WTC11 (cell line): Measurements from ENCODE around the gene SPATC1L. TPM values are rescaled to one million over a fixed set of nuclear protein-coding genes. Genes with fewer than 3 reads are reported as not detected.
A peak's percentile ranks its signal among the peaks of the same experiment; 100 is the strongest.

ENCODE experiments used
- ATAC-seq: fragments of 200-7000 bp; cut with Tn5 transposase; 2 replicates; pipeline ENCODE4 v1.10.0; 2021; ENCODE audit warnings: mild to moderate bottlenecking, moderate library complexity
- CTCF ChIA-PET: fragments of 300-600 bp; sonication (Branson Sonifier 250); formaldehyde crosslinking; loops from one replicate; lab custom pipeline; 2021; ENCODE audit warnings: antibody characterized with exemption; lab: Charles Lee
- POLR2A ChIA-PET: fragments of 350-600 bp; sonication (Branson Sonifier 250); formaldehyde crosslinking; loops from one replicate; lab custom pipeline; 2021; ENCODE audit warnings: antibody characterized with exemption; lab: Charles Lee
- DNase-seq: peaks from one replicate; pipeline ENCODE4 v3.0.0; 2021; ENCODE audit warnings: low spot score
- H3K27ac Mint-ChIP-seq: 2 replicates; pipeline ENCODE4 v1.8.0; 2021; ENCODE audit warnings: mixed read lengths
- H3K27me3 Mint-ChIP-seq: 2 replicates; pipeline ENCODE4 v1.8.0; 2021; ENCODE audit warnings: low read depth, mild to moderate bottlenecking, moderate library complexity, mixed read lengths
- H3K36me3 Mint-ChIP-seq: 2 replicates; pipeline ENCODE4 v1.8.0; 2021; ENCODE audit warnings: mixed read lengths
- H3K4me1 Mint-ChIP-seq: 2 replicates; pipeline ENCODE4 v1.8.0; 2022; ENCODE audit warnings: mixed read lengths
- H3K4me3 Mint-ChIP-seq: 2 replicates; pipeline ENCODE4 v1.8.0; 2021; ENCODE audit warnings: mild to moderate bottlenecking, moderate library complexity, mixed read lengths
- H3K9me3 Mint-ChIP-seq: 2 replicates; pipeline ENCODE4 v1.8.0; 2021; ENCODE audit warnings: mixed read lengths
- CREM ChIP-seq: sonication (generic); formaldehyde crosslinking; IDR thresholded peaks from 2 replicates; pipeline ENCODE4 v1.8.1; 2022; ENCODE audit warnings: mild to moderate bottlenecking, missing genetic modification reagents, moderate library complexity
- E2F4 ChIP-seq: sonication (generic); formaldehyde crosslinking; IDR thresholded peaks from 2 replicates; pipeline ENCODE4 v1.8.1; 2022; ENCODE audit warnings: low read depth, mild to moderate bottlenecking, moderate library complexity, missing genetic modification reagents, borderline replicate concordance
- EMX1 ChIP-seq: fragments of 250-450 bp; sonication (Bioruptor Pico); IDR thresholded peaks from 2 replicates; pipeline ENCODE4 v1.8.0; 2021; ENCODE audit warnings: mild to moderate bottlenecking
- FOXK1 ChIP-seq: sonication (generic); formaldehyde crosslinking; IDR thresholded peaks from 2 replicates; pipeline ENCODE4 v1.8.0; 2022; ENCODE audit warnings: mild to moderate bottlenecking, moderate library complexity, missing genetic modification reagents
- FOXP1 ChIP-seq: sonication (generic); formaldehyde crosslinking; IDR thresholded peaks from 2 replicates; pipeline ENCODE4 v1.8.0; 2022; ENCODE audit warnings: missing genetic modification reagents, mild to moderate bottlenecking, moderate library complexity, borderline replicate concordance
- FOXP4 ChIP-seq: sonication (generic); formaldehyde crosslinking; IDR thresholded peaks from 2 replicates; pipeline ENCODE4 v1.8.0; 2022; ENCODE audit warnings: mild to moderate bottlenecking, missing genetic modification reagents
- JAZF1 ChIP-seq: fragments of 250-450 bp; sonication (Bioruptor Pico); IDR thresholded peaks from 2 replicates; pipeline ENCODE4 v1.9.0; 2021; ENCODE audit warnings: moderate library complexity, mild to moderate bottlenecking, inconsistent platforms
- KAT7 ChIP-seq: sonication (generic); formaldehyde crosslinking; IDR thresholded peaks from 2 replicates; pipeline ENCODE4 v1.8.1; 2023; ENCODE audit warnings: missing genetic modification reagents, mild to moderate bottlenecking, borderline replicate concordance
- MLX ChIP-seq: sonication (generic); formaldehyde crosslinking; IDR thresholded peaks from 2 replicates; pipeline ENCODE4 v1.8.1; 2023; ENCODE audit warnings: mild to moderate bottlenecking, missing genetic modification reagents, moderate library complexity
- NFE2L1 ChIP-seq: sonication (generic); formaldehyde crosslinking; IDR thresholded peaks from 2 replicates; pipeline ENCODE4 v1.8.1; 2023; ENCODE audit warnings: missing genetic modification reagents
- OVOL2 ChIP-seq: fragments of 250-450 bp; sonication (Bioruptor Pico); IDR thresholded peaks from 2 replicates; pipeline ENCODE4 v1.9.0; 2021; ENCODE audit warnings: mild to moderate bottlenecking, borderline replicate concordance
- RORB ChIP-seq: fragments of 250-450 bp; sonication (Bioruptor Pico); IDR thresholded peaks from 2 replicates; pipeline ENCODE4 v1.9.0; 2021; ENCODE audit warnings: mild to moderate bottlenecking
- STAT6 ChIP-seq: sonication (generic); formaldehyde crosslinking; conservative IDR thresholded peaks from 2 replicates; pipeline ENCODE4 v1.8.1; 2023; ENCODE audit warnings: mild to moderate bottlenecking, low read depth, missing genetic modification reagents, moderate library complexity
- TEAD1 ChIP-seq: sonication (generic); formaldehyde crosslinking; IDR thresholded peaks from 2 replicates; pipeline ENCODE4 v1.8.0; 2022; ENCODE audit warnings: mild to moderate bottlenecking, missing genetic modification reagents
- ZBTB21 ChIP-seq: sonication (generic); formaldehyde crosslinking; IDR thresholded peaks from 2 replicates; pipeline ENCODE4 v1.8.1; 2023; ENCODE audit warnings: mild to moderate bottlenecking, missing genetic modification reagents, borderline replicate concordance
- ZNF416 ChIP-seq: fragments of 250-450 bp; sonication (Bioruptor Pico); IDR thresholded peaks from 2 replicates; pipeline ENCODE4 v1.9.0; 2021; ENCODE audit warnings: mild to moderate bottlenecking, inconsistent platforms
- total RNA-seq: library from RNA; stranded (reverse); gene quantifications from 3 replicates; pipeline ENCODE4 v1.2.3, GENCODE V29; 2021
- TF ChIP-seq, protein P1 (sequence below): sonication (generic); formaldehyde crosslinking; IDR thresholded peaks from 2 replicates; pipeline ENCODE4 v1.8.0; 2023; ENCODE audit warnings: missing genetic modification reagents, mild to moderate bottlenecking, borderline replicate concordance
- TF ChIP-seq, protein P2 (sequence below): sonication (generic); formaldehyde crosslinking; IDR thresholded peaks from 2 replicates; pipeline ENCODE4 v1.8.1; 2022; ENCODE audit warnings: low read depth, missing genetic modification reagents, borderline replicate concordance

SPATC1L gene
- total RNA-seq, 1 experiment from 2014 or later, result 61.7 TPM

GRCh38 chr21:46228345-46229051 is 44.2 kb upstream of the SPATC1L start, which contains the start of gene LSS (continued):
- peak; percentile 28; the same call in 1 of the 2 replicates for TF ChIP-seq NFE2L1 (CRISPR knock-in tag)

DNA sequence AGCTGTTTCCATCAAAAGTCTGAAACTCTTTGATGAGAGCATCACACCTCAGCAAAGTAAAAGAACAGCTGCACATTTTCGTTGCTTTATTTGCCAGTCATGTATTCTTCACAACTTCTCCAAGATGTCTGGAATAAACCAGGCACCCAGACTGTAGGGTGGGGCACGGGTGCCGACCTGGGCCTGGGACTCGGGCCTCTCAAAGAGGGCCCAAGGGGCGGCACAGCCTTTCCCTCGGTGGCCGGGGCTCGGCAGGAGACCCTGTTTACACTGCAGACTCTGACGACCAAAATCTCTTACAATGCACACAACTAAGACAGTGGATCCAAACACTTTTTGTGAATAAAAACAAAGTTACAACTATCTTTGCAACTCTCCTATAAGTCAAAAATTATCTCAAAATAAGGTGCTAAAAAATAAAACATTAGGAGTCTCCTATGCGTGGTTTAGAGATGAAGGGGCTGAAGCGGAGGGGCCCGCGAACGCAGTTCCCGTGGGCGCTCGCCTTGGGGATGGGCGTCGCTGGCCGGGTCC is 43.6 kb upstream of the SPATC1L start:
- Mint-ChIP-seq H3K27me3 (peaks cover 22% of the 10 kb centered on the region), H3K4me1 (peaks cover 27% of the 10 kb centered on the region), H3K9me3 (peaks cover 45% of the 10 kb centered on the region), H3K27ac (0 out of 2 replicates have a peak overlapping the region, but pooled peaks have one; percentile 36), H3K4me3 (peak overlapping the region; percentile 78), H3K36me3 (peaks cover 67% of the 10 kb centered on the region)
- TF ChIP-seq TEAD1 (CRISPR knock-in tag), result no peak
- TF ChIP-seq, protein P1, sequence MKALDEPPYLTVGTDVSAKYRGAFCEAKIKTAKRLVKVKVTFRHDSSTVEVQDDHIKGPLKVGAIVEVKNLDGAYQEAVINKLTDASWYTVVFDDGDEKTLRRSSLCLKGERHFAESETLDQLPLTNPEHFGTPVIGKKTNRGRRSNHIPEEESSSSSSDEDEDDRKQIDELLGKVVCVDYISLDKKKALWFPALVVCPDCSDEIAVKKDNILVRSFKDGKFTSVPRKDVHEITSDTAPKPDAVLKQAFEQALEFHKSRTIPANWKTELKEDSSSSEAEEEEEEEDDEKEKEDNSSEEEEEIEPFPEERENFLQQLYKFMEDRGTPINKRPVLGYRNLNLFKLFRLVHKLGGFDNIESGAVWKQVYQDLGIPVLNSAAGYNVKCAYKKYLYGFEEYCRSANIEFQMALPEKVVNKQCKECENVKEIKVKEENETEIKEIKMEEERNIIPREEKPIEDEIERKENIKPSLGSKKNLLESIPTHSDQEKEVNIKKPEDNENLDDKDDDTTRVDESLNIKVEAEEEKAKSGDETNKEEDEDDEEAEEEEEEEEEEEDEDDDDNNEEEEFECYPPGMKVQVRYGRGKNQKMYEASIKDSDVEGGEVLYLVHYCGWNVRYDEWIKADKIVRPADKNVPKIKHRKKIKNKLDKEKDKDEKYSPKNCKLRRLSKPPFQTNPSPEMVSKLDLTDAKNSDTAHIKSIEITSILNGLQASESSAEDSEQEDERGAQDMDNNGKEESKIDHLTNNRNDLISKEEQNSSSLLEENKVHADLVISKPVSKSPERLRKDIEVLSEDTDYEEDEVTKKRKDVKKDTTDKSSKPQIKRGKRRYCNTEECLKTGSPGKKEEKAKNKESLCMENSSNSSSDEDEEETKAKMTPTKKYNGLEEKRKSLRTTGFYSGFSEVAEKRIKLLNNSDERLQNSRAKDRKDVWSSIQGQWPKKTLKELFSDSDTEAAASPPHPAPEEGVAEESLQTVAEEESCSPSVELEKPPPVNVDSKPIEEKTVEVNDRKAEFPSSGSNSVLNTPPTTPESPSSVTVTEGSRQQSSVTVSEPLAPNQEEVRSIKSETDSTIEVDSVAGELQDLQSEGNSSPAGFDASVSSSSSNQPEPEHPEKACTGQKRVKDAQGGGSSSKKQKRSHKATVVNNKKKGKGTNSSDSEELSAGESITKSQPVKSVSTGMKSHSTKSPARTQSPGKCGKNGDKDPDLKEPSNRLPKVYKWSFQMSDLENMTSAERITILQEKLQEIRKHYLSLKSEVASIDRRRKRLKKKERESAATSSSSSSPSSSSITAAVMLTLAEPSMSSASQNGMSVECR, result no peak
- TF ChIP-seq CREM (CRISPR knock-in tag), result no peak
- TF ChIP-seq ZBTB21 (CRISPR knock-in tag), result no peak
- TF ChIP-seq JAZF1, result no peak
- no peak for TF ChIP-seq ZNF416 (CRISPR knock-in tag)
- TF ChIP-seq STAT6 (CRISPR knock-in tag), result no peak
- no peak for TF ChIP-seq FOXK1 (CRISPR knock-in tag)
- ChIA-PET POLR2A (no interaction called here), CTCF (interaction anchor here (0.6 to 2.4 kb wide), 5 partner anchors 12 to 424 kb away, joined by 3 to 11 read pairs (median 3); no protein-coding TSS in a partner anchor)
- no peak for ATAC-seq
- DNase-seq, result no peak

- peak overlapping the region; percentile 33; the same call in 1 of the 2 replicates for H3K27ac Mint-ChIP-seq
- no peak for DNase-seq
- H3K4me1 Mint-ChIP-seq, result peaks cover 27% of the 10 kb centered on the region
- no peak for ATAC-seq
- ChIA-PET CTCF (interaction anchor here (0.6 to 1.1 kb wide), 3 partner anchors 74 to 424 kb away, joined by 3 to 4 read pairs (median 3); no protein-coding TSS in a partner anchor), POLR2A (no interaction called here)
- peaks cover 22% of the 10 kb centered on the region for H3K27me3 Mint-ChIP-seq
- H3K4me3 Mint-ChIP-seq, result peak overlapping the region; percentile 78
- H3K9me3 Mint-ChIP-seq, result peaks cover 37% of the 10 kb centered on the region
- H3K36me3 Mint-ChIP-seq, result peaks cover 67% of the 10 kb centered on the region
- TF ChIP-seq, protein P2, sequence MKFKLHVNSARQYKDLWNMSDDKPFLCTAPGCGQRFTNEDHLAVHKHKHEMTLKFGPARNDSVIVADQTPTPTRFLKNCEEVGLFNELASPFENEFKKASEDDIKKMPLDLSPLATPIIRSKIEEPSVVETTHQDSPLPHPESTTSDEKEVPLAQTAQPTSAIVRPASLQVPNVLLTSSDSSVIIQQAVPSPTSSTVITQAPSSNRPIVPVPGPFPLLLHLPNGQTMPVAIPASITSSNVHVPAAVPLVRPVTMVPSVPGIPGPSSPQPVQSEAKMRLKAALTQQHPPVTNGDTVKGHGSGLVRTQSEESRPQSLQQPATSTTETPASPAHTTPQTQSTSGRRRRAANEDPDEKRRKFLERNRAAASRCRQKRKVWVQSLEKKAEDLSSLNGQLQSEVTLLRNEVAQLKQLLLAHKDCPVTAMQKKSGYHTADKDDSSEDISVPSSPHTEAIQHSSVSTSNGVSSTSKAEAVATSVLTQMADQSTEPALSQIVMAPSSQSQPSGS, result no peak
- TF ChIP-seq OVOL2 (CRISPR knock-in tag), result no peak
- TF ChIP-seq JAZF1, result no peak
- TF ChIP-seq FOXK1 (CRISPR knock-in tag), result no peak
- TF ChIP-seq EMX1 (CRISPR knock-in tag), result no peak
- TF ChIP-seq FOXP4, result no peak
- TF ChIP-seq RORB, result no peak
- TF ChIP-seq E2F4, result no peak
- TF ChIP-seq FOXP1 (CRISPR knock-in tag), result no peak
- no peak for TF ChIP-seq KAT7 (CRISPR knock-in tag)
- no peak for TF ChIP-seq MLX (CRISPR knock-in tag)
These were observed 42.8 kb upstream of the SPATC1L start for GRCh38 chr21:46226920-46227599.
